Lung microvascular endothelial cell (primary cell): Measurements from ENCODE around the gene SMYD5. TPM values are rescaled to one million over a fixed set of nuclear protein-coding genes. Genes with fewer than 3 reads are reported as not detected.

Experiments
- DNase-seq, 2 donors: peaks; one replicate each; pipeline versions ENCODE4 v3.0.0 to v3.0.0-alpha.2; 2010; ENCODE audit warnings: low read depth in 2 of 2
- total RNA-seq: library from RNA; depleted of rRNA; stranded (reverse); fragments of >200 nt; gene quantifications from 2 replicates; pipeline ENCODE4 v1.2.1, GENCODE V29; 2014

Gene SMYD5
- total RNA-seq, 1 donor from 2014 or later: 11.1 TPM

DNA sequence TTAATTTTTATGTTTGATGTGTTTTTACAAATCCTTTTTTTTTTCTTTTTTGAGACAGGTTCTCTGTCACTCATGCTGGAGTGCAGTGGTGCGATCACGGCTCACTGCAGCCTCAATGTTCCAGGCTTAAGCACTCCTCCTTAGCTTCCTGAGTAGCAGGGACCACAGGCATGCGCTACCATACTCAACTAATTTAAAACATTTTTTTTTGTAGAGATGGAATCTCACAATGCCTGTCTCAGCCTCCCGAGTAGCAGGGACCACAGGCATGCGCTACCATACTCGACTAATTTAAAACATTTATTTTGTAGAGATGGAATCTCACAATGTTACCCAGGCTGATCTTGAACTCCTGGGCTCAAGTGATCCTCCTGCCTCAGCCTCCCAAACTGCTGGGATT is 8.4 kb upstream of the SMYD5 start:
- DNase-seq: no peak

DNA sequence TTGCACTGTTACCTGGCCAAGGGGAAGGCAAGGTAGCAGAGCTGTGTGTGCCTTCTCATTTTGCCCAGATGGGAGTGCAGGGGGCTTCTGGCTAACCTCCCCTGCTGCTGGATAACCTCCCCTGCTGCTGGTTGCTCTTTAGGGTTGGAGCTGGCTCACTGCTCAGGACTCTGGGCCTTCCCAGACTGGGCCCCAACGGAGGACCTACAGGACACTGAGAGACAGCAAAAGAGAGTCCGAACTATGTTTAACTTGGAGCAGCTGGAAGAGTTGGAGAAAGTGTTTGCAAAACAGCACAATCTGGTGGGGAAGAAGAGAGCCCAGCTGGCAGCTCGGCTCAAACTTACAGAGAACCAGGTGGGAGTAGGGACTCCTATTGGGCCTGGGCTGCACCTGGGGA is 5.8 kb upstream of the SMYD5 start:
- DNase-seq: no peak

DNA sequence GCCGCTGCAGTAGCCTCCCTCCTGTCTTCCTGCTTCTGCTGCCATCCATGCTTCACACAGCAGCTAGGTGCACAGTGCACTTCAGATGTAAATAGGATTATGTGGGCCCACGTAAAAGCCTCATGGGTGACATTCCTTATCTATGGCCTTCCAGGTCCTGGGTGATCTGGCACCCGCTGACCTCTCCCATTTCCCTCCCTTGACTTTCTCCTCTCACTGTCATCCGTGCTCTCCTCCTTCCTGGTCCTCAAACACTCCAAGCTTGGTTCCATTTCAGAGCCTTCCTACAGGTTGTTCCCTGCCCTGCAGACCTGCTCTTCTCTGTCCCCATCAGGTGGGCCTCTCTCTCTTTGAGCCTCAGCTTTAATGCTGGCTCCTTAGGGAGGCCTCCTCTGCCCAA is 4.0 kb upstream of the SMYD5 start:
- no peak for DNase-seq

DNA sequence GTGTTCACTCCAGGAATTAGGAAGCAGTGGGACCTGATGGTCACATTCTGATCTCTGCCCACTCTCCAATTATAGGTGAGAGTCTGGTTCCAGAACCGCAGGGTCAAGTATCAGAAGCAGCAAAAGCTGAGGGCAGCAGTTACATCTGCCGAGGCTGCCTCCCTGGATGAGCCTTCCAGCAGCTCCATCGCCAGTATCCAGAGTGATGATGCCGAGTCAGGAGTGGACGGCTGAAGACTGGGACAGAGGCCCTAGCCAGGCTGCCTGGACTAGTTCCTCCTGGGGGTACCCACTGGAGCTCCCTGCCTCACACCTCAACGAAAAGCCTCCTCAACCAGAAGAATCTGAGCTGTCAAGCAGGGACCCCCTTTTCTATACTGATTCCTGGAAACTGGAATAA is 3.3 kb upstream of the SMYD5 start:
- no peak for DNase-seq

GRCh38 chr2:73212098-73212447 is 2.0 kb upstream of the SMYD5 start:
- DNase-seq: no peak

- peak; percentile 76 to 78 for DNase-seq
These were observed 1.4 kb upstream of the SMYD5 start for GRCh38 chr2:73212448-73213176.

DNA sequence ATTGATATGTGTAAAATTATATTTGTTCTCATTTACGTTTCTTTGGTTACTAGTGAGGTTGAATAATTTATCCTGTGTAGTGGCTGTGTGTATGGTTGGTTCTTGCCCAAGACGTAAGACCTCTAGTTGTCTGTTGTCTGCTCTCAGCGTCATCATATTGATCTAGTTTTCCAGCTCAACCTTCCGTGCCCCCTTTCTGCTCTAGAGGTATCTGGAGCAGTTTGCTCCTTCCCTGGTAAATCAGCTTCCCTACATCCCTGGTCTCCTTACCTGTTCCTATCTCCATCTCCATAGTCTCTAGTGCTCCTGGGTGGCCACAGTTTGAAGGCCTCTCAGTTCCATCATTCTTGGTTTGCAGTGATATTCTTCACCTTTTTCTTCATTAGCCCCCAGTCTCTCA is 1.2 kb downstream of the SMYD5 start:
- no peak for DNase-seq

DNA sequence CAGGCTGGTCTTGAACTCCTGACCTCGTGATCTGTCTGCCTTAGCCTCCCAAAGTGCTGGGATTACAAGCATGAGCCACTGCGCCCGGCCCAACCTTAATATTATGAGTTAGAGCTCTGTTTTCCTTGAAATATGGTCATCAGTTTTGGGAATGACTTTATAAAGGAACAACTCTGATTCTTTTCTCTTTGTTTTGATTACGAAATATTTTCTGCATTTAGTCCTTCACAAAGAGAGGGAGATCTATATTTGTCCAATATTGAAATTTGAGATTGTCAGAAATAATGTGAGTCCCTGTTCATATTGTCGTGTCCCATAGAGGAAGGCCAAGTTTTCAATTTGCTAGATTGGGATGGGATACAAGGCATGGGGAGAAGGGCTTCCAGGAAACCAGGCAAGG is 3.1 kb downstream of the SMYD5 start:
- DNase-seq: no peak

GRCh38 chr2:73217826-73218225 is 3.8 kb downstream of the SMYD5 start:
- DNase-seq: no peak

DNA sequence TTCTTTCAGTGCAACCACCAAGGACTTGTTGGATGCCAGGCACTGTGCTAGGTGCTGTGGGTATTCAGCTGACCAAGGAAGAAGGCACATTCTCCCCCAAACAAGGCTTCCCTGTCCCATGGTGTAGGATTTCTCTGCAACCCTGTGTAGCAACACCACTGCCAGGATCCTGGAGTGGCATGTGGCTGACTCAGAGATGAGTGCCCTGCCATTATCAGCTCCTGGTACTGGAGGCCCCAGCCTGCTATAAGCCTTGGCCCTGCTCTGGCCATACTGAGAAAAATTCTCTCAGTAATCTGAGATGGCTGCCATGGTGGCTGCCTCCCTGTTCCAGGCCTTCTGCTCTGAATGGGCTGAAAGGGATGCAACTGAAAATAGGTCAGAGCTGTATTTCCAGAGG is 4.3 kb downstream of the SMYD5 start:
- DNase-seq: no peak

DNA sequence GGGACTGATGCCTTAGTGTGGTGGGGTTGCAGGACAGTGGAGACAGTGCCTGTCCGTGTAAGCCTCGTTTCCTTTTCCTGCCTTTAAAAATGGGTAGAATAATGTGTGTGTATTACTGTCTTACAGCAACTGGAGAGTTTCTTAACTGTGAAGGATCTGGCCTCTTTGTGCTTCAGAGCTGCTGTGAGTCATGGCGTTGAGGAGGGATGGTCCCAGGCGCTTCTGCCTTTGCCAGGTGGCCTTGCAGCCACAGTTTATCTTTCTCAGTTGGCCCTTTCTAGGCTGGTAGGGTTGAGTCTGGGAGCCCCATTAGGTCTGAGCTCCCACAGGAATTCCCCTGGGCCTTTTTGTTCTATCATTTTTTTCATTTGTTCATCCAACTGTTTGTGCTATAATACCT is 9.8 kb downstream of the SMYD5 start:
- no peak for DNase-seq

DNA sequence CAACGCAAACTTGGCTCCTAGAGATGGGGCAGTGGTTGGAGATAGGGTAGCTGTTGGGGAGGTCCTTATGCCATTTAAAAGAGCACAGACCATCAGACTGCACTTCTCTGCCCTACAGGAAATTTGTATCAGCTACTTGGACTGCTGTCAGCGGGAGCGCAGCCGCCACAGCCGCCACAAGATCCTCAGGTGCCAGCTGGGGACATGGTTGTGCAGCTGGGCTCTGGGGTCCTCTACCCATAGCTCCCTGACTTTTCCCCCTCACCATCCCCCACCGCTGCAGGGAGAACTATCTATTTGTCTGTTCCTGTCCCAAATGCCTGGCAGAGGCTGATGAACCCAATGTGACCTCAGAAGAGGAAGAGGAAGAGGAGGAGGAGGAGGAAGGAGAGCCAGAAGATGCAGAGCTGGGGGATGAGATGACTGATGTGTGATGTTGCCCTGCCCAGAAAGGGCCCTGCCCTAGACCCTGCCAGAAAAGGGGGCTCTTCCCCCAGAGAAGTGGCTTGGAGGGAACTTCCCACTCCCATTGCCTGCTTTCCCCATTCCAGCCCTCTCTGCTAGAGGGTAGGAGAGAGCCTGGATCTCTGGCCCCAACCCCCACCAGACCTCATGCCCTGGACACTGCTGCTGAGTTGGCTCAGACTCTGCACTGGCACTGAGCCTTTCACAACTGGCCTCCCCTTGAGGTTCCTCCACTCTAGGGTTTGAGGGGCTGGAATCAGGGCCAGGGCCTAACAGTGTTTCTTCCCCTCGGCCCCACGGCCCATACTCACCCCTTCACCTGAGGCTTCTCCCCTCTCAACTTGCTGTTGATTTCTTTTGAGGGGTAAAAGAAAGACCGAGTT is 11.7 kb downstream of the SMYD5 start:
- DNase-seq: no peak

DNA sequence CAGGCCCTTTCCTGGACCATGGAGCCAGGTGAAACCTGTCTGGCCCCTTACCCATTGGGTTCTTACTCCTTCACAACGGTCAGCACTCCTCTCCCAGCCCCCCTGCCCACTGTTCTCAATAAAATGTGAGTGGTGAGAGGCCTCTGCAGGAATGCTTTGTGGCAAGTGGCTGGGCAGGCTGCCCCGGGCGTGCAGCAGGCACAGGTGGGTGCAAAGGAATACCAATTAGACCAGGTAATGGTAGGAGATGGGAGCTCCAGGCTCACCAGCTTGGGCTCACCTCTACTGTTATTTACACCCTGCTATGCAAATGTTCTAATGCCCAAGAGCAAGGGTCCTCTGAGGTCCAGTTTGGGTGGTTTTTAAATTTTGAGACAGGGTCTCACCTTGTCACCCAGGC is 13.0 kb downstream of the SMYD5 start:
- DNase-seq: no peak

DNA sequence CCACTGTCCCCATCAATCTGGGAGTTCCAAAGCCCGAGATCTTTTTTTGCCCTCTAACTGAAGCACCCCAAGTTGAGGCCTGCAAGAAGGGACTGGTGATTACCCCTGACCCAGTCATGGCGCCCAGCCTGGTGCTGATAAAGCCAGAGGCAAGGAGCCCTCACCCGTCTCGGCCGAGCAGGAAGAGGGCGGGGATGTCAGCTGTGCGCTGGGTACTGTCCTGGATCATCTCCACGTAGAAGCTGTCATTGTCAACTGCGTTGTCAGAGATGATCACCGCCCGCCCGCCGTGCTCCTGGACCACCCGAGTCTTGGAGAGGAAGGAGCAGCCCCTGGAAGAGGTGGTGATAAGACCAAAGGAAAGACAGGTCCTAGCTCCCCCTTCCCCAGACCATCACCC is 14.6 kb downstream of the SMYD5 start:
- no peak for DNase-seq

GRCh38 chr2:73232403-73233153 is 18.5 kb downstream of the SMYD5 start:
- peak; percentile 21 to 23 for DNase-seq

DNA sequence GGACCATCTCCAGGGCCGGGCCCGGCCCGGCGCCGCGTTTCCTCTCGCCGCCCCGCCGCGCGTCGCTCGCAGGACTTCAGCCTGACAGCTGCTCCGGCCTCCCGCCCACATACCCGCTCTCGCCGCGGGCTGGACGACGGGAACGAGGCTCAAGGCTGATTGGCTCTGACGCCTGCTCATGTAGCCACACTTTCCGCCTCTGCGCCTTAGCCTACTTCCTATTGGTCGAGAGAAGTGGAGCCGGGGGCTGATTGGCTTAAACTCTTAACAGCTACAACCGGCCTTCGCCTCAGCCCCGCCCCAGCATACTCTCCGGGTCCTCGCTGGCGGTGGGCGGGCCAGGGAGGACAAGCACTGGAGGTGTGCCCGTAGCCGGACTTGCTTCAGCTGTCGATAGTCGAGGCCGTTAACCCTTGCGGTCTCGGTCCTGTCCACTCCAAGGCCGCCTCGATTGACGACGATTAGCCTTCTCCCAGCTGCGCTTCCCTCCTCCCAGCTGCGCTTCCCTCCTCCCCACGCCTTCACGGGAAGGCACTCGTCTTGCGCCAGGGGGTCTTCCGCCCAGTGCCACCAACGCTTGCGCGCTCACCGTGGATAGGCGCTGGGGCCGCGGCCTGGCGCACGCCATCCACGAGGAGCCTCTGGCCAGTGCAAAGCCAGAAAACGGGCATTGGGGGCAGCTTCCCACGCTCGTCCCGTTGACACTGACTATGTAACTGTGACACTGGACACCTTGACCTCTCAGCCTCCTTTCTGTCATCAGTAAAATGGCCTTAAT is 19.3 kb downstream of the SMYD5 start, which contains the start of gene PRADC1:
Gene PRADC1, minus strand, starts transcription at position 86 of the 778 bp plus-strand sequence. Its CDS starts 79 bp downstream, at position 7.
- peak; percentile 100 for DNase-seq

DNA sequence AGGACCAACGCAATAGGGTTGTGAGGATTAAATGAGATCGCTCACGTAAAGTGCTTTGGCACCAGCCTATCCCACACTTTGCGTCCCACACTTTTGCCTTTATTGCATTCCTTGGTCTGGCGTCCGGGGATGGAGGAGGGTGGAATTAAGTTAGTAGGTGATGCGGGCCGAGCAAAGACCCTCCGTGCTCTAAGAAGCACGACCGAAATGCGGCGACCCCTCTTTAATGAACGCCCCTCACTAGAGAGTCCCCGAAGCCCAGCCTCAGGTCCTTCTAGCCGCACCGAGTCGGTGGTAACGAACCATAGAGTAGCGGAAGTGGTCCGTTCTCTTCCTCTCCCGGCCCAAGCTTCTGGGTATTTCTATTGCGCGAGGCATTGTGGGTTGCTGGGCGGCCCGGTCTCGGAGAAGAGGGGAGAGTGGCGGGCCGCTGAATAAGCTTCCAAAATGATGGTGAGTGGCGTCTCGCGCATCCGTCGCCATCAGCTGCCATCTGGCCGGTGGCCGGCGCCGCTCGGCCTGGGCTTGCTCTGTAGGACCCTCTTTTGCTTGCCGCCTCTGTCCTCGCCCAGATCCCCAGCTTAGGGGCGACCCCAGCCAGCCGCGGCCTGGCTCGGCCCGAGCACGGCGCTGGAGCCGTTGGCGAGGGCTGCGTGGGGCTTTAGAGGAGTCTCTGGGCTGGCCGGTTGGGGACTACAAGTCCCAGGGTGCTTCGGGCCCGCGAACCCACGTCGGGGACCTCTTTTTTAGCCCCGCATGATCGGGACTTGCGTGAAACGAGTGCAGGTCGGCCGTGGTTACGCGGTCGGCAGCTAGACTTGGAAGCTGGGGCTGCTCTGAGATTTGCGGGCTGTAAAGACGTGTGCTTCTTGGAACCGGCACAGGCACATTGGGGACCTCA is 20.1 kb downstream of the SMYD5 start, which contains the start of gene CCT7:
Gene CCT7, plus strand, starts transcription at position 377 of the 901 bp plus-strand sequence. Its CDS starts 71 bp downstream, at position 448.
- peak; percentile 92 to 95 for DNase-seq

GRCh38 chr2:73235315-73236028 is 21.4 kb downstream of the SMYD5 start:
- DNase-seq: no peak

GRCh38 chr2:73237168-73237567 is 23.1 kb downstream of the SMYD5 start:
- DNase-seq: no peak

- no peak for DNase-seq
These were observed 24.1 kb downstream of the SMYD5 start for GRCh38 chr2:73238149-73238548.
